H1 (cell line): ENCODE results near the gene CHMP6. TPM values are rescaled to one million over a fixed set of nuclear protein-coding genes. Genes with fewer than 3 reads are reported as not detected.

Source experiments
- CTCF ChIA-PET: fragments of 300-600 bp; sonication (Branson Sonifier 250); formaldehyde crosslinking; loops from one replicate; lab custom pipeline; 2021; ENCODE audit not compliant: partially characterized antibody; lab: Charles Lee
- POLR2A ChIA-PET: fragments of 300-600 bp; sonication (Branson Sonifier 250); formaldehyde crosslinking; loops from one replicate; lab custom pipeline; 2021; ENCODE audit warnings: inconsistent platforms; ENCODE audit not compliant: partially characterized antibody; lab: Charles Lee
- DNase-seq, 2 experiments: peaks; one replicate each; pipeline versions ENCODE4 v3.0.0 to v3.0.0-alpha.2; 2010 to 2022; ENCODE audit warnings: low spot score in 2 of 2, low read depth in 1 of 2, mixed read lengths in 1 of 2
- FAIRE-seq: peaks from 2 replicates; lab custom pipeline; 2011; peaks lifted over from hg19 to GRCh38; lab: Jason Lieb, UNC
- H2AFZ ChIP-seq: 2 replicates; pipeline ENCODE4 v1.8.1; 2012; ENCODE audit warnings: low read length, inconsistent platforms
- H2AK5ac ChIP-seq: 2 replicates; pipeline ENCODE4 v1.6.1; 2013; ENCODE audit warnings: low read depth, low read length
- H2BK120ac ChIP-seq: replicated peaks from 2 replicates; pipeline ENCODE3; 2013; ENCODE audit warnings: low read depth, low read length, inconsistent platforms
- H2BK12ac ChIP-seq: 2 replicates; pipeline ENCODE4 v1.6.1; 2013; ENCODE audit warnings: low read depth, low read length
- H2BK15ac ChIP-seq: 2 replicates; pipeline ENCODE4 v1.6.1; 2013; ENCODE audit warnings: low read length
- H2BK20ac ChIP-seq: 2 replicates; pipeline ENCODE4 v1.6.1; 2013; ENCODE audit warnings: low read length
- H2BK5ac ChIP-seq: 2 replicates; pipeline ENCODE4 v1.6.1; 2013; ENCODE audit warnings: low read depth, low read length
- H3K14ac ChIP-seq: 2 replicates; pipeline ENCODE4 v1.6.1; 2013; ENCODE audit warnings: inconsistent platforms; ENCODE audit not compliant: insufficient read length
- H3K18ac ChIP-seq: 2 replicates; pipeline ENCODE4 v1.6.1; 2013; ENCODE audit warnings: low read length; ENCODE audit errors: extremely low read depth
- H3K23ac ChIP-seq: 2 replicates; pipeline ENCODE4 v1.6.1; 2013; ENCODE audit warnings: inconsistent platforms; ENCODE audit not compliant: insufficient read length
- H3K23me2 ChIP-seq: 2 replicates; pipeline ENCODE4 v1.6.1; 2013; ENCODE audit warnings: low read depth, low read length
- H3K27ac ChIP-seq: 2 replicates; pipeline ENCODE4 v1.6.1; 2011; ENCODE audit warnings: low read depth, low read length, inconsistent platforms
- H3K27me3 ChIP-seq, 4 experiments: replicated peaks in 1 of 4; 1 replicate in 1 of 4; 2 replicates in 3 of 4; pipeline versions ENCODE4 v1.6.1 to v1.8.1; 2011 to 2013; ENCODE audit warnings: low read length in 3 of 4, mild to moderate bottlenecking in 3 of 4, inconsistent platforms in 2 of 4, mixed read lengths in 2 of 4, moderate library complexity in 1 of 4; ENCODE audit not compliant: control insufficient read depth in 3 of 4, insufficient read depth in 3 of 4; ENCODE audit errors: extremely low read depth in 1 of 4
- H3K36me3 ChIP-seq, 4 experiments: 2 replicates each; pipeline versions ENCODE4 v1.6.1 to v1.8.1; 2011 to 2013; ENCODE audit warnings: mild to moderate bottlenecking in 4 of 4, low read length in 3 of 4, moderate library complexity in 2 of 4, control low read depth in 1 of 4, inconsistent platforms in 1 of 4; ENCODE audit not compliant: insufficient read depth in 4 of 4, control insufficient read depth in 2 of 4
- H3K4ac ChIP-seq: replicated peaks from 2 replicates; pipeline ENCODE3; 2013; ENCODE audit warnings: low read length, low read depth, mixed read lengths, inconsistent platforms; ENCODE audit not compliant: insufficient read length
- H3K4me1 ChIP-seq, 4 experiments: replicated peaks in 1 of 4; 1 replicate in 1 of 4; 2 replicates in 3 of 4; pipeline versions ENCODE4 v1.6.1 to v1.8.1; 2011 to 2013; ENCODE audit warnings: low read length in 3 of 4, inconsistent platforms in 2 of 4, mixed read lengths in 1 of 4; ENCODE audit not compliant: insufficient read depth in 4 of 4, control insufficient read depth in 3 of 4
- H3K4me2 ChIP-seq, 2 experiments: 2 replicates each; pipeline versions ENCODE4 v1.6.1 to v1.8.1; 2011 to 2013; ENCODE audit warnings: low read depth in 2 of 2, low read length in 2 of 2, control low read depth in 1 of 2, inconsistent platforms in 1 of 2, mild to moderate bottlenecking in 1 of 2; ENCODE audit not compliant: insufficient read depth in 1 of 2
- H3K4me3 ChIP-seq, 4 experiments: fragments of 200-600, 300-600 bp in 1 of 4; sonication (generic), shearing (Covaris generic), sonication (Bioruptor Twin) in 1 of 4; 2 replicates each; pipeline versions ENCODE4 v1.5.1 to v1.8.1; 2011 to 2016; ENCODE audit warnings: low read length in 4 of 4, low read depth in 3 of 4, control low read depth in 2 of 4, inconsistent platforms in 2 of 4, mild to moderate bottlenecking in 2 of 4, mixed read lengths in 1 of 4, moderate library complexity in 1 of 4; ENCODE audit not compliant: insufficient read depth in 2 of 4; ENCODE audit errors: extremely low read depth in 1 of 4
- H3K56ac ChIP-seq: replicated peaks from 2 replicates; pipeline ENCODE3; 2013; ENCODE audit warnings: low read depth, mild to moderate bottlenecking, mixed read lengths, low read length, inconsistent platforms; ENCODE audit not compliant: insufficient read length
- H3K79me1 ChIP-seq: 2 replicates; pipeline ENCODE4 v1.6.1; 2013; ENCODE audit warnings: low read depth, low read length, control low read depth
- H3K79me2 ChIP-seq, 2 experiments: 2 replicates each; pipeline versions ENCODE4 v1.6.1 to v1.8.1; 2012 to 2013; ENCODE audit warnings: low read length in 2 of 2, mild to moderate bottlenecking in 2 of 2, inconsistent platforms in 1 of 2; ENCODE audit not compliant: insufficient read depth in 2 of 2, control insufficient read depth in 1 of 2
- H3K9ac ChIP-seq, 4 experiments: replicated peaks in 1 of 4; 1 replicate in 1 of 4; 2 replicates in 3 of 4; pipeline versions ENCODE4 v1.6.1 to v1.8.1; 2011 to 2013; ENCODE audit warnings: low read depth in 3 of 4, low read length in 3 of 4, control low read depth in 2 of 4, mild to moderate bottlenecking in 2 of 4, moderate library complexity in 2 of 4, inconsistent platforms in 1 of 4; ENCODE audit errors: extremely low read depth in 1 of 4
- H3K9me3 ChIP-seq, 2 experiments: 2 replicates each; pipeline versions ENCODE4 v1.6.1 to v1.8.1; 2012 to 2013; ENCODE audit warnings: mild to moderate bottlenecking in 2 of 2, moderate library complexity in 2 of 2, control low read depth in 1 of 2, inconsistent platforms in 1 of 2, low read depth in 1 of 2, low read length in 1 of 2, mixed read lengths in 1 of 2; ENCODE audit not compliant: insufficient read depth in 2 of 2
- H4K20me1 ChIP-seq, 2 experiments: replicated peaks in 1 of 2; 2 replicates each; pipeline versions ENCODE3 to v1.8.1; 2011 to 2013; ENCODE audit warnings: inconsistent platforms in 2 of 2, low read length in 2 of 2, mild to moderate bottlenecking in 1 of 2; ENCODE audit not compliant: insufficient read depth in 2 of 2, control insufficient read depth in 1 of 2
- H4K5ac ChIP-seq: 2 replicates; pipeline ENCODE4 v1.6.1; 2013; ENCODE audit warnings: low read length, low read depth, mixed read lengths, inconsistent platforms; ENCODE audit not compliant: insufficient read length
- H4K8ac ChIP-seq: 2 replicates; pipeline ENCODE4 v1.8.0; 2013; ENCODE audit warnings: mild to moderate bottlenecking, moderate library complexity, low read length, inconsistent platforms; ENCODE audit not compliant: insufficient read depth; ENCODE audit errors: extremely low read depth
- H4K91ac ChIP-seq: replicated peaks from 2 replicates; pipeline ENCODE3; 2013; ENCODE audit warnings: low read length, mixed read lengths, inconsistent platforms; ENCODE audit not compliant: insufficient read length
- CHD2 ChIP-seq: IDR thresholded peaks from 2 replicates; pipeline ENCODE4 v1.6.1; 2012; ENCODE audit warnings: low read length, improper control_type of control experiment
- EZH2 ChIP-seq: fragments of 200-600 bp; sonication (generic); IDR thresholded peaks from 2 replicates; pipeline ENCODE4 v1.7.1; 2012; ENCODE audit warnings: low read depth, mild to moderate bottlenecking, moderate library complexity, low read length, inconsistent platforms; ENCODE audit not compliant: severe bottlenecking
- GTF2F1 ChIP-seq: IDR thresholded peaks from 2 replicates; pipeline ENCODE4 v1.6.1; 2012; ENCODE audit warnings: low read depth, low read length, improper control_type of control experiment, borderline replicate concordance
- POLR2A ChIP-seq, 2 experiments: IDR thresholded peaks; 1 replicate in 1 of 2; 2 replicates in 1 of 2; pipeline ENCODE4 v1.6.1; 2011; ENCODE audit warnings: low read depth in 2 of 2, low read length in 2 of 2, mild to moderate bottlenecking in 2 of 2; ENCODE audit errors: control extremely low read depth in 1 of 2
- RNF2 ChIP-seq: fragments of 200-900, 300-1000 bp; sonication (generic); IDR thresholded peaks from 2 replicates; pipeline ENCODE4 v1.7.1; 2016; ENCODE audit warnings: borderline replicate concordance, low read depth, mild to moderate bottlenecking, antibody characterized with exemption, low read length; ENCODE audit not compliant: poor library complexity, severe bottlenecking; ENCODE audit errors: missing control alignments
- USF2 ChIP-seq: IDR thresholded peaks from 2 replicates; pipeline ENCODE4 v1.6.1; 2011; ENCODE audit warnings: low read length, improper control_type of control experiment
- WGBS, 2 experiments: shearing (Covaris generic) in 1 of 2; methylation state at CpG; one replicate each; pipeline versions ENCODE4 v1.1.6 to v1.1.7; 2013 to 2015; ENCODE audit warnings: low lambda C conversion rate in 2 of 2, mixed read lengths in 2 of 2, inconsistent platforms in 1 of 2, low coverage in 1 of 2, missing lambda C conversion rate in 1 of 2; ENCODE audit not compliant: insufficient replicate concordance in 2 of 2, insufficient coverage in 1 of 2, insufficient read length in 1 of 2; ENCODE audit errors: extremely low coverage in 1 of 2, missing lambda C conversion rate in 1 of 2; 5-methylcytosine and 5-hydroxymethylcytosine counted together
- polyA plus RNA-seq, 7 experiments: library from polyadenylated mRNA; depleted of rRNA in 3 of 7; stranded (reverse) in 5 of 7; unstranded in 2 of 7; fragments of >200 nt in 5 of 7; fragments of 200-250 nt in 2 of 7; gene quantifications; 1 replicate in 5 of 7; 2 replicates in 1 of 7; 4 replicates in 1 of 7; pipeline versions ENCODE4 v1.2.1 to v1.2.3, GENCODE V29; 2011 to 2013; ENCODE audit warnings: missing spikeins in 2 of 7, mixed read lengths in 2 of 7
- total RNA-seq: library from RNA; stranded (reverse); fragmentation: NEBNext Ultra II Directional; extraction: Animal tissue kit (Norgen Biotek cat#: 25700); gene quantifications from 2 replicates; pipeline ENCODE4 v1.2.1, GENCODE V29; 2021
- TF ChIP-seq, protein P1 (sequence below): IDR thresholded peaks from 2 replicates; pipeline ENCODE4 v1.6.1; 2012; ENCODE audit warnings: low read length, inconsistent platforms

CHMP6 gene
- total and polyA plus RNA-seq, 2 of the 8 experiments (the other 6 are each of a cell fraction or from before 2014, with no cell fraction given), result 15.7 to 24.3 TPM

GRCh38 chr17:81031566-81032550 is 40.2 kb downstream of the CHMP6 start:
- no peak overlapping the region for H3K4me3 ChIP-seq
- H3K36me3 ChIP-seq, result no peaks in the 10 kb centered on the region
- no peak overlapping the region for H3K23ac ChIP-seq
- H2AFZ ChIP-seq, result no peak overlapping the region
- H2BK12ac ChIP-seq, result no peak overlapping the region
- H3K4me2 ChIP-seq, result no peak overlapping the region
- no peak overlapping the region for H2AK5ac ChIP-seq
- no peak overlapping the region for H4K91ac ChIP-seq
- no peak overlapping the region for H3K9ac ChIP-seq
- DNase-seq (no peak), FAIRE-seq (no peak)
- H4K8ac ChIP-seq, result no peak overlapping the region
- H3K79me1 ChIP-seq, result 0 out of 2 replicates have a peak, but pooled peaks cover 2% of the 10 kb centered on the region
- H4K5ac ChIP-seq, result no peak overlapping the region
- H2BK20ac ChIP-seq, result no peak overlapping the region
- H3K18ac ChIP-seq, result no peak overlapping the region
- H2BK15ac ChIP-seq, result no peak overlapping the region
- no peak overlapping the region for H3K27ac ChIP-seq
- H3K27me3 ChIP-seq, result peaks cover 0 to 11% (median 5%) of the 10 kb centered on the region in 4 experiments; a peak in 5 of 7 replicates
- ChIA-PET POLR2A (interaction anchor here (1.8 to 4.4 kb wide), 3 partner anchors 11 to 56 kb away, joined by 5 to 24 read pairs (median 9); no protein-coding TSS in a partner anchor), CTCF (interaction anchor here (0.9 to 3.0 kb wide), 9 partner anchors 8 to 176 kb away, joined by 3 to 14 read pairs (median 5); no protein-coding TSS in a partner anchor)
- peaks cover 10% of the 10 kb centered on the region; the same call in 1 of the 2 replicates for H3K23me2 ChIP-seq
- 95% methylated on average over 35 of the region's 41 CpGs; no CpG with 5 or more reads in 1 of the 2 experiments for WGBS, 2 experiments
- H3K4me1 ChIP-seq, result peaks cover 0 to 17% (median 7%) of the 10 kb centered on the region in 4 experiments; a peak in 5 of 7 replicates
- peaks cover under 1 to 15% of the 10 kb centered on the region in 2 experiments for H4K20me1 ChIP-seq
- H2BK5ac ChIP-seq, result no peak overlapping the region
- no peak overlapping the region for H3K56ac ChIP-seq
- H2BK120ac ChIP-seq, result no peak overlapping the region
- no peak overlapping the region for H3K4ac ChIP-seq
- H3K14ac ChIP-seq, result no peak overlapping the region
- H3K79me2 ChIP-seq, result peaks cover 0 to 7% of the 10 kb centered on the region in 2 experiments; a peak in 1 of 4 replicates
- no peaks in the 10 kb centered on the region; a peak in 1 of 4 replicates for H3K9me3 ChIP-seq
- TF ChIP-seq USF2, result no peak
- TF ChIP-seq POLR2A (IDR thresholded peaks at IDR 0.05; ENCODE audit: control extremely low read depth in 1 of 2, low read depth in 2 of 2, low read length in 2 of 2), result no peak
- no peak for TF ChIP-seq RNF2
- no peak for TF ChIP-seq CHD2
- TF ChIP-seq, protein P1, sequence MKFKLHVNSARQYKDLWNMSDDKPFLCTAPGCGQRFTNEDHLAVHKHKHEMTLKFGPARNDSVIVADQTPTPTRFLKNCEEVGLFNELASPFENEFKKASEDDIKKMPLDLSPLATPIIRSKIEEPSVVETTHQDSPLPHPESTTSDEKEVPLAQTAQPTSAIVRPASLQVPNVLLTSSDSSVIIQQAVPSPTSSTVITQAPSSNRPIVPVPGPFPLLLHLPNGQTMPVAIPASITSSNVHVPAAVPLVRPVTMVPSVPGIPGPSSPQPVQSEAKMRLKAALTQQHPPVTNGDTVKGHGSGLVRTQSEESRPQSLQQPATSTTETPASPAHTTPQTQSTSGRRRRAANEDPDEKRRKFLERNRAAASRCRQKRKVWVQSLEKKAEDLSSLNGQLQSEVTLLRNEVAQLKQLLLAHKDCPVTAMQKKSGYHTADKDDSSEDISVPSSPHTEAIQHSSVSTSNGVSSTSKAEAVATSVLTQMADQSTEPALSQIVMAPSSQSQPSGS, result no peak
- TF ChIP-seq EZH2, result no peak
- no peak for TF ChIP-seq GTF2F1
